Spleen (tissue), 13 donors: Measurements from ENCODE around the gene ENPP1. TPM values are rescaled to one million over a fixed set of nuclear protein-coding genes. Genes with fewer than 3 reads are reported as not detected.
A peak's percentile ranks its signal among the peaks of the same experiment; 100 is the strongest.

Experiments
- DNase-seq: peaks from one replicate; pipeline ENCODE4 v3.0.0-alpha.2; 2020
- H3K27ac ChIP-seq, 8 donors: fragments of 200-600 bp; sonication (generic) in 7 of 8; 1 replicate in 4 of 8; 2 replicates in 4 of 8; pipeline versions ENCODE4 v1.5.0 to v1.8.0; 2016 to 2021; ENCODE audit warnings: inconsistent platforms in 4 of 8, mild to moderate bottlenecking in 4 of 8, moderate library complexity in 1 of 8
- H3K27me3 ChIP-seq, 7 donors: fragments of 200-600 bp; sonication (generic) in 6 of 7; replicated peaks in 1 of 7; 1 replicate in 4 of 7; 2 replicates in 3 of 7; pipeline versions ENCODE4 v1.5.0 to v1.8.0; 2016 to 2021; ENCODE audit warnings: inconsistent platforms in 3 of 7, mild to moderate bottlenecking in 1 of 7
- H3K36me3 ChIP-seq, 6 donors: fragments of 200-600 bp; sonication (generic) in 5 of 6; 1 replicate in 4 of 6; 2 replicates in 2 of 6; pipeline versions ENCODE4 v1.5.0 to v1.8.0; 2016 to 2021; ENCODE audit warnings: inconsistent platforms in 2 of 6
- H3K4me1 ChIP-seq, 6 donors: fragments of 200-600 bp; sonication (generic) in 5 of 6; 1 replicate in 3 of 6; 2 replicates in 3 of 6; pipeline versions ENCODE4 v1.5.0 to v1.8.0; 2016 to 2021; ENCODE audit warnings: inconsistent platforms in 3 of 6
- H3K4me3 ChIP-seq, 8 donors: fragments of 200-600 bp; sonication (generic) in 7 of 8; 1 replicate in 4 of 8; 2 replicates in 4 of 8; pipeline versions ENCODE4 v1.5.0 to v1.8.0; 2016 to 2021; ENCODE audit warnings: inconsistent platforms in 4 of 8, mild to moderate bottlenecking in 4 of 8, moderate library complexity in 2 of 8
- H3K9me3 ChIP-seq, 8 donors: fragments of 200-600 bp; sonication (generic) in 7 of 8; 1 replicate in 4 of 8; 2 replicates in 4 of 8; pipeline versions ENCODE4 v1.5.0 to v1.8.0; 2016 to 2021; ENCODE audit warnings: inconsistent platforms in 4 of 8
- CTCF ChIP-seq, 11 experiments: fragments of 200-600 bp in 7 of 11; fragments of 450-650 bp in 4 of 11; sonication (generic) in 4 of 11; IDR thresholded peaks in 8 of 11; conservative IDR thresholded peaks in 3 of 11; 1 replicate in 7 of 11; 2 replicates in 4 of 11; pipeline versions ENCODE4 v1.4.0 to v1.8.0; 2016 to 2021; ENCODE audit warnings: antibody characterized with exemption in 11 of 11, inconsistent platforms in 4 of 11, mild to moderate bottlenecking in 1 of 11
- POLR2A ChIP-seq, 3 donors: fragments of 450-650 bp; IDR thresholded peaks; one replicate each; pipeline ENCODE4 v1.5.1; 2017; ENCODE audit warnings: antibody characterized with exemption in 3 of 3, mild to moderate bottlenecking in 1 of 3
- POLR2AphosphoS5 ChIP-seq, 3 donors: sonication (generic); formaldehyde crosslinking; IDR thresholded peaks; one replicate each; pipeline ENCODE4 v1.5.1; 2017; ENCODE audit warnings: antibody characterized with exemption in 3 of 3
- WGBS, 5 donors: extraction: QIAGEN DNeasy Blood & Tissue Kit in 3 of 5; methylation state at CpG; one replicate each; pipeline versions ENCODE4 v1.1.5 to v1.1.7; 2013 to 2018; 5-methylcytosine and 5-hydroxymethylcytosine counted together
- intact Hi-C: fragments of 100-400 bp; cut with DNase I; formaldehyde crosslinking; loops from one replicate; pipeline ENCODE4 v1.15.0; 2023; ENCODE audit warnings: low total_unique reads
- long read RNA-seq, 2 donors: transcript quantifications; one replicate each; lab custom pipeline, GENCODE V29; 2026
- polyA plus RNA-seq, 3 donors: library from polyadenylated mRNA; stranded (reverse); fragments of 200-250 nt; gene quantifications; one replicate each; pipeline ENCODE4 v1.2.1, GENCODE V29; 2013
- total RNA-seq, 7 donors: library from RNA; depleted of rRNA in 3 of 7; stranded (reverse); fragments of >200 nt in 3 of 7; fragmentation: NEBNext Ultra II Directional in 4 of 7; extraction: Animal tissue kit (Norgen Biotek cat#: 25700) in 4 of 7; gene quantifications; one replicate each; pipeline versions ENCODE4 v1.1.0 to v1.2.1, GENCODE V29; 2016 to 2021
- donor health status: healthy with polysubstance abuse.
- donor health status: DM: no; HTN: no; CAD: no; lungs with moderate emphysema.
- donor health status: DM: no; HTN: no; CAD: no.
- donor health status: Bipolar disorder and iron deficiency.
- donor health status: healthy.
- donor health status: DM: no; HTN: no; CAD: no.
- donor health status: DM: yes; HTN: yes; CAD: no.

ENPP1 gene
- total RNA-seq: 10 to 100 TPM in 1 of 7 donors, 1 to 10 TPM in 6; 2.2 to 10.6 (median 3.6) TPM
- polyA plus RNA-seq: under 1 TPM; 0.46 to 0.74 (median 0.64) TPM
- long read RNA-seq, donor 1, full-length matches to known transcripts: 1 of 1 reads
- long read RNA-seq, donor 1, partial matches to known transcripts: 0 of 1 reads
- long read RNA-seq, donor 1, other reads (novel, unspliced or antisense): 0 of 1 reads
- long read RNA-seq, donor 2: 0 reads

- Histone ChIP-seq H3K4me1 (peaks cover 4 to 20% (median 14%) of the 10 kb centered on the region in 6 donors), H3K27me3 (peaks cover 0 to 40% (median 12%) of the 10 kb centered on the region in 7 donors), H3K4me3 (peak within 1 kb of the TSS; percentile 48 to 83 (median 59)), H3K27ac (peak within 1 kb of the TSS in 5 of 8 donors; percentile 13 to 61 (median 28)), H3K36me3 (no peaks in the 10 kb centered on the region), H3K9me3 (no peaks in the 10 kb centered on the region)
- intact Hi-C loops: no loop called here
- peak; percentile 87 for DNase-seq
- 0 to 2% (median 1%) methylated on average over 22 to 99 of the region's 99 CpGs for WGBS, 5 donors
- TF ChIP-seq CTCF (IDR thresholded peaks at IDR 0.05 in 8 of 11, conservative IDR thresholded peaks at IDR 0.05 in 3 of 11) (peak in 5 of 11 experiments; percentile 16 to 34 (median 23)), POLR2AphosphoS5 (IDR thresholded peaks at IDR 0.05) (peak in 2 of 3 donors; percentile 47 to 49), POLR2A (IDR thresholded peaks at IDR 0.05) (no peak)
These were observed at the start of gene ENPP1 for GRCh38 chr6:131807644-131808459. TSS of gene ENPP1 (plus strand) at chr6:131808020. CDS start at chr6:131808036, 16 bp downstream.

GRCh38 chr6:131758920-131759319 is 48.9 kb upstream of the ENPP1 start:
- Histone ChIP-seq H3K27ac (no peak overlapping the region), H3K4me3 (no peak overlapping the region), H3K4me1 (no peaks in the 10 kb centered on the region), H3K27me3 (no peaks in the 10 kb centered on the region), H3K9me3 (no peaks in the 10 kb centered on the region), H3K36me3 (no peaks in the 10 kb centered on the region)
- DNase-seq: no peak
- TF ChIP-seq POLR2AphosphoS5 (IDR thresholded peaks at IDR 0.05): no peak
- TF ChIP-seq POLR2A (IDR thresholded peaks at IDR 0.05): no peak
- no peak for TF ChIP-seq CTCF (IDR thresholded peaks at IDR 0.05 in 8 of 11, conservative IDR thresholded peaks at IDR 0.05 in 3 of 11)
- intact Hi-C loops: no loop called here
- WGBS, 5 donors: 82 to 95% (median 92%) methylated on average over 4 of the region's 4 CpGs

GRCh38 chr6:131761060-131761761 is 46.6 kb upstream of the ENPP1 start:
- no peaks in the 10 kb centered on the region for H3K4me1 ChIP-seq
- H3K27me3 ChIP-seq: no peaks in the 10 kb centered on the region
- DNase-seq: no peak
- intact Hi-C loops: no loop called here
- H3K9me3 ChIP-seq: no peaks in the 10 kb centered on the region
- H3K36me3 ChIP-seq: no peaks in the 10 kb centered on the region
- TF ChIP-seq POLR2A (IDR thresholded peaks at IDR 0.05): no peak
- TF ChIP-seq CTCF (IDR thresholded peaks at IDR 0.05 in 8 of 11, conservative IDR thresholded peaks at IDR 0.05 in 3 of 11): no peak
- TF ChIP-seq POLR2AphosphoS5 (IDR thresholded peaks at IDR 0.05): no peak
- H3K27ac ChIP-seq: no peak overlapping the region
- 75 to 89% (median 80%) methylated on average over 6 of the region's 6 CpGs for WGBS, 5 donors
- H3K4me3 ChIP-seq: no peak overlapping the region

- TF ChIP-seq POLR2AphosphoS5 (IDR thresholded peaks at IDR 0.05): no peak
- no peak for TF ChIP-seq POLR2A (IDR thresholded peaks at IDR 0.05)
- no peak for TF ChIP-seq CTCF (IDR thresholded peaks at IDR 0.05 in 8 of 11, conservative IDR thresholded peaks at IDR 0.05 in 3 of 11)
- no peaks in the 10 kb centered on the region for H3K27me3 ChIP-seq
- no peaks in the 10 kb centered on the region for H3K4me1 ChIP-seq
- H3K4me3 ChIP-seq: no peak overlapping the region
- no peaks in the 10 kb centered on the region for H3K36me3 ChIP-seq
- 43 to 69% (median 46%) methylated on average over 1 of the region's 1 CpG for WGBS, 5 donors
- no peaks in the 10 kb centered on the region for H3K9me3 ChIP-seq
- intact Hi-C loops: no loop called here
- H3K27ac ChIP-seq: no peak overlapping the region
- DNase-seq: no peak
These were observed 46.1 kb upstream of the ENPP1 start for GRCh38 chr6:131761762-131762067.
